ENCODE measurements around the gene ANKRD27. TPM values are rescaled to one million over a fixed set of nuclear protein-coding genes. Genes with fewer than 3 reads are reported as not detected.

ANKRD27 gene
- total RNA-seq, 1 experiment from 2014 or later: 48.1 TPM

DNA sequence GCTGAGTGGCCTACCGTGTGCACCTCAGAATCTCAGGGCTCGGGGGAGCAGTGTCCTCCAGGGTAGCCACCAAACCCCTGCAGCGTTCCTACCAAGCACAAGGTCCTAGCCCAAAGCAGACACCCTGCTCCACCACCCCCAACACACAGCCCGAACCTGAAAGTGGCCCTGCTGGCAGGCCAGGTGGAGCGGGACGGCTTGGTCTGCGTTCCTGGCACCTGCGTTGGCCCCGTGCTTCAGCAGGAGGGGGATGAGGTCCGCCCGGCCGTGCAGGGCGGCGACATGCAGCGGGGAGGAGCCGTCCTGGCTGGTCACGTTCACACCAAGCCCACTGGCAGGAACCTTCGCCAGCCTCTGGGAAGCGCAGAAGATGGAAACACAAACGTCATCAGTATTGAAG is 67.5 kb downstream of the ANKRD27 start:
- DNase-seq (ENCODE audit: low read depth, low spot score) (no peak), ATAC-seq (no peak)
- no TSS peak for BruUV-seq (replicated peaks)
- Histone ChIP-seq H3K4me3 (replicated peaks in 1 of 2; ENCODE audit: low read depth in 1 of 2, low read length in 2 of 2) (no peak overlapping the region), H3K79me2 (ENCODE audit: insufficient read depth, low read length) (no peaks in the 10 kb centered on the region), H3K9ac (ENCODE audit: low read length) (no peak overlapping the region), H3K36me3 (ENCODE audit: control insufficient read depth in 1 of 2, insufficient read depth in 2 of 2, low read length in 2 of 2) (peaks cover 16 to 21% of the 10 kb centered on the region in 2 experiments), H3K9me2 (ENCODE audit: insufficient read depth) (no peaks in the 10 kb centered on the region), H3K4me2 (ENCODE audit: low read length) (no peak overlapping the region), H3K9me3 (ENCODE audit: control insufficient read depth in 1 of 2, insufficient read depth in 1 of 2, low read depth in 1 of 2, low read length in 2 of 2) (no peaks in the 10 kb centered on the region), H3K27me3 (ENCODE audit: insufficient read depth, low read length) (no peaks in the 10 kb centered on the region), H3K4me1 (ENCODE audit: control insufficient read depth in 1 of 2, insufficient read depth in 2 of 2, low read length in 2 of 2) (no peaks in the 10 kb centered on the region), H4K20me1 (ENCODE audit: insufficient read depth) (no peaks in the 10 kb centered on the region), H3K27ac (ENCODE audit: low read depth, low read length) (no peak overlapping the region), H2AFZ (ENCODE audit: low read depth, low read length, poor library complexity, severe bottlenecking) (no peak overlapping the region)
- intact Hi-C loops (cut with micrococcal nuclease): loop anchor here (5.0 kb wide), 1 partner anchor 50 kb away; no protein-coding TSS in a partner anchor
- TF ChIP-seq, protein P1, sequence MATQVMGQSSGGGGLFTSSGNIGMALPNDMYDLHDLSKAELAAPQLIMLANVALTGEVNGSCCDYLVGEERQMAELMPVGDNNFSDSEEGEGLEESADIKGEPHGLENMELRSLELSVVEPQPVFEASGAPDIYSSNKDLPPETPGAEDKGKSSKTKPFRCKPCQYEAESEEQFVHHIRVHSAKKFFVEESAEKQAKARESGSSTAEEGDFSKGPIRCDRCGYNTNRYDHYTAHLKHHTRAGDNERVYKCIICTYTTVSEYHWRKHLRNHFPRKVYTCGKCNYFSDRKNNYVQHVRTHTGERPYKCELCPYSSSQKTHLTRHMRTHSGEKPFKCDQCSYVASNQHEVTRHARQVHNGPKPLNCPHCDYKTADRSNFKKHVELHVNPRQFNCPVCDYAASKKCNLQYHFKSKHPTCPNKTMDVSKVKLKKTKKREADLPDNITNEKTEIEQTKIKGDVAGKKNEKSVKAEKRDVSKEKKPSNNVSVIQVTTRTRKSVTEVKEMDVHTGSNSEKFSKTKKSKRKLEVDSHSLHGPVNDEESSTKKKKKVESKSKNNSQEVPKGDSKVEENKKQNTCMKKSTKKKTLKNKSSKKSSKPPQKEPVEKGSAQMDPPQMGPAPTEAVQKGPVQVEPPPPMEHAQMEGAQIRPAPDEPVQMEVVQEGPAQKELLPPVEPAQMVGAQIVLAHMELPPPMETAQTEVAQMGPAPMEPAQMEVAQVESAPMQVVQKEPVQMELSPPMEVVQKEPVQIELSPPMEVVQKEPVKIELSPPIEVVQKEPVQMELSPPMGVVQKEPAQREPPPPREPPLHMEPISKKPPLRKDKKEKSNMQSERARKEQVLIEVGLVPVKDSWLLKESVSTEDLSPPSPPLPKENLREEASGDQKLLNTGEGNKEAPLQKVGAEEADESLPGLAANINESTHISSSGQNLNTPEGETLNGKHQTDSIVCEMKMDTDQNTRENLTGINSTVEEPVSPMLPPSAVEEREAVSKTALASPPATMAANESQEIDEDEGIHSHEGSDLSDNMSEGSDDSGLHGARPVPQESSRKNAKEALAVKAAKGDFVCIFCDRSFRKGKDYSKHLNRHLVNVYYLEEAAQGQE (IDR thresholded peaks at IDR 0.05; ENCODE audit: low read depth): no peak
- ChIA-PET RAD21 (ENCODE audit: low non-redundant PET in 1 of 2, low total read pairs in 2 of 2, uncharacterized antibody in 2 of 2, unreplicated experiment in 2 of 2) (no interaction called here), POLR2A (no interaction called here), CTCF (no interaction called here)

DNA sequence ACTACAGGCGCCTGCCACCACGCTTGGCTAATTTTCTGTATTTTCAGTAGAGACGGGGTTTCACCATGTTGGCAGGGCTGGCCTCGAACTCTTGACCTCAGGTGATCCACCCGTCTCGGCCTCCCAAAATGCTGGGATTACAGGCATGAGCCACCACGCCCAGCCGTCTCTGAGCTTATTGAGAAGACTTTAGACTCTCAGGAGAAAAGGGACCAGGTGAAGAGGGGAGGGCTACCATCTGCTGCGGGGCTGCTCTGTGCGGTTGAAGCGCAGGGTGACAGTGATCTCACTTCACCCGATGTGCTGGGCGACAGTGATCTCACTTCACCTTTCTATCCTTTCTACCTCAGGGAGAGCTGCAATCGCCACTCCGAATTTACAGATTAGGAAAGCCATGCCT is 68.7 kb downstream of the ANKRD27 start:
- CTCF ChIA-PET: no interaction called here
- ATAC-seq (no peak), DNase-seq (ENCODE audit: low read depth, low spot score) (no peak)
- intact Hi-C loops (cut with micrococcal nuclease): loop anchor here (5.0 kb wide), 1 partner anchor 51 kb away; no protein-coding TSS in a partner anchor
- Histone ChIP-seq H3K9me2 (ENCODE audit: insufficient read depth) (no peaks in the 10 kb centered on the region), H3K4me2 (ENCODE audit: low read length) (no peak overlapping the region), H2AFZ (ENCODE audit: low read depth, low read length, poor library complexity, severe bottlenecking) (no peak overlapping the region), H3K36me3 (ENCODE audit: control insufficient read depth in 1 of 2, insufficient read depth in 2 of 2, low read length in 2 of 2) (peaks cover 12 to 20% of the 10 kb centered on the region in 2 experiments), H3K9ac (ENCODE audit: low read length) (no peak overlapping the region), H3K4me1 (ENCODE audit: control insufficient read depth in 1 of 2, insufficient read depth in 2 of 2, low read length in 2 of 2) (no peaks in the 10 kb centered on the region), H3K9me3 (ENCODE audit: control insufficient read depth in 1 of 2, insufficient read depth in 1 of 2, low read depth in 1 of 2, low read length in 2 of 2) (no peaks in the 10 kb centered on the region), H3K4me3 (replicated peaks in 1 of 2; ENCODE audit: low read depth in 1 of 2, low read length in 2 of 2) (no peak overlapping the region), H4K20me1 (ENCODE audit: insufficient read depth) (no peaks in the 10 kb centered on the region), H3K79me2 (ENCODE audit: insufficient read depth, low read length) (no peaks in the 10 kb centered on the region), H3K27ac (ENCODE audit: low read depth, low read length) (no peak overlapping the region), H3K27me3 (ENCODE audit: insufficient read depth, low read length) (no peaks in the 10 kb centered on the region)
- no TSS peak for BruUV-seq (replicated peaks)
- RAD21 ChIA-PET (ENCODE audit: low non-redundant PET in 1 of 2, low total read pairs in 2 of 2, uncharacterized antibody in 2 of 2, unreplicated experiment in 2 of 2): no interaction called here
- POLR2A ChIA-PET: no interaction called here
- TF ChIP-seq RAD21 (IDR thresholded peaks at IDR 0.05; ENCODE audit: low read depth): no peak
- no peak for TF ChIP-seq FOSL1 (IDR thresholded peaks at IDR 0.05; ENCODE audit: low read depth)
- no peak for TF ChIP-seq ELF1 (IDR thresholded peaks at IDR 0.05; ENCODE audit: borderline replicate concordance, low read depth)
- TF ChIP-seq, protein P1 (IDR thresholded peaks at IDR 0.05; ENCODE audit: low read depth): no peak
- TF ChIP-seq JUND (IDR thresholded peaks at IDR 0.05): no peak
- no peak for TF ChIP-seq SIN3A (IDR thresholded peaks at IDR 0.05; ENCODE audit: low read depth)
- no peak for TF ChIP-seq CBX3 (IDR thresholded peaks at IDR 0.05; ENCODE audit: low read depth)
- TF ChIP-seq EGR1 (IDR thresholded peaks at IDR 0.05; ENCODE audit: low read depth): no peak
